Neural crest cell (in vitro differentiated cells): ENCODE results near the gene ZCCHC14. TPM values are rescaled to one million over a fixed set of nuclear protein-coding genes. Genes with fewer than 3 reads are reported as not detected.
A peak's percentile ranks its signal among the peaks of the same experiment; 100 is the strongest.

Experiments used
- DNase-seq: peaks from one replicate; pipeline ENCODE4 v3.0.0; 2021; ENCODE audit warnings: low read depth, mixed read lengths, low spot score
- H3K27ac Mint-ChIP-seq: one replicate; pipeline ENCODE4 v1.8.0; 2021; ENCODE audit warnings: mild to moderate bottlenecking, mixed read lengths; ENCODE audit not compliant: unreplicated experiment
- H3K27me3 Mint-ChIP-seq: 2 replicates; pipeline ENCODE4 v1.8.0; 2021; ENCODE audit warnings: low read depth, mild to moderate bottlenecking, mixed read lengths
- H3K36me3 Mint-ChIP-seq: 2 replicates; pipeline ENCODE4 v1.8.0; 2021; ENCODE audit warnings: low read depth, mild to moderate bottlenecking, mixed read lengths
- H3K4me1 Mint-ChIP-seq: 2 replicates; pipeline ENCODE4 v1.8.0; 2021; ENCODE audit warnings: mixed read lengths
- H3K4me3 Mint-ChIP-seq: one replicate; pipeline ENCODE4 v1.8.0; 2021; ENCODE audit warnings: mild to moderate bottlenecking, mixed read lengths
- H3K9me3 Mint-ChIP-seq: 2 replicates; pipeline ENCODE4 v1.8.0; 2021; ENCODE audit warnings: mixed read lengths
- CTCF ChIP-seq: fragments of 200-600 bp; sonication (generic); conservative IDR thresholded peaks from 2 replicates; pipeline ENCODE4 v1.5.0; 2021; ENCODE audit warnings: antibody characterized with exemption, mild to moderate bottlenecking
- total RNA-seq: library from RNA; stranded (reverse); gene quantifications from 2 replicates; pipeline ENCODE4 v1.2.1, GENCODE V29; 2021

The ZCCHC14 gene
- total RNA-seq, 1 donor from 2014 or later, result 45.5 TPM

GRCh38 chr16:87437911-87438610, 54.8 kb downstream of the ZCCHC14 start:
- Mint-ChIP-seq H3K27me3 (no peaks in the 10 kb centered on the region), H3K4me3 (no peak overlapping the region), H3K27ac (no peak overlapping the region), H3K36me3 (peaks cover 9% of the 10 kb centered on the region), H3K4me1 (peaks cover 9% of the 10 kb centered on the region), H3K9me3 (no peaks in the 10 kb centered on the region)
- no peak for DNase-seq
- TF ChIP-seq CTCF, result no peak

GRCh38 chr16:87437327-87437726, 55.5 kb downstream of the ZCCHC14 start:
- no peak for DNase-seq
- Mint-ChIP-seq H3K4me1 (peaks cover 10% of the 10 kb centered on the region), H3K36me3 (peaks cover 3% of the 10 kb centered on the region), H3K4me3 (no peak overlapping the region), H3K27ac (no peak overlapping the region), H3K9me3 (no peaks in the 10 kb centered on the region), H3K27me3 (no peaks in the 10 kb centered on the region)
- TF ChIP-seq CTCF, result no peak

- H3K27me3 Mint-ChIP-seq, result no peaks in the 10 kb centered on the region
- no peak overlapping the region for H3K4me3 Mint-ChIP-seq
- no peak for DNase-seq
- H3K9me3 Mint-ChIP-seq, result no peaks in the 10 kb centered on the region
- no peak overlapping the region for H3K27ac Mint-ChIP-seq
- H3K36me3 Mint-ChIP-seq, result no peaks in the 10 kb centered on the region
- H3K4me1 Mint-ChIP-seq, result peaks cover 10% of the 10 kb centered on the region
- no peak for TF ChIP-seq CTCF
These were observed 56.3 kb downstream of the ZCCHC14 start for GRCh38 chr16:87436225-87437172.

GRCh38 chr16:87435372-87436224, 57.2 kb downstream of the ZCCHC14 start:
- no peaks in the 10 kb centered on the region for H3K27me3 Mint-ChIP-seq
- peak overlapping the region; percentile 43 for H3K27ac Mint-ChIP-seq
- no peaks in the 10 kb centered on the region for H3K36me3 Mint-ChIP-seq
- no peak overlapping the region for H3K4me3 Mint-ChIP-seq
- TF ChIP-seq CTCF, result no peak
- no peak for DNase-seq
- H3K4me1 Mint-ChIP-seq, result peaks cover 10% of the 10 kb centered on the region
- no peaks in the 10 kb centered on the region for H3K9me3 Mint-ChIP-seq

GRCh38 chr16:87434146-87434667, 58.6 kb downstream of the ZCCHC14 start:
- no peak overlapping the region for H3K27ac Mint-ChIP-seq
- no peak overlapping the region for H3K4me3 Mint-ChIP-seq
- H3K4me1 Mint-ChIP-seq, result peaks cover 10% of the 10 kb centered on the region
- H3K36me3 Mint-ChIP-seq, result no peaks in the 10 kb centered on the region
- no peaks in the 10 kb centered on the region for H3K9me3 Mint-ChIP-seq
- H3K27me3 Mint-ChIP-seq, result no peaks in the 10 kb centered on the region
- no peak for TF ChIP-seq CTCF
- no peak for DNase-seq
